H1 (cell line): ENCODE results near the gene PSAP.

Experiments used
- BRCA1 ChIP-seq: IDR thresholded peaks from 2 replicates; pipeline ENCODE4 v1.6.1; 2012; ENCODE audit warnings: low read depth, low read length, improper control_type of control experiment
- CTCF ChIP-seq, 3 experiments: IDR thresholded peaks; 1 replicate in 2 of 3; 2 replicates in 1 of 3; pipeline versions ENCODE4 v1.5.1 to v1.6.1; 2011; ENCODE audit warnings: low read length in 3 of 3, mild to moderate bottlenecking in 3 of 3, inconsistent platforms in 2 of 3, low read depth in 1 of 3, moderate library complexity in 1 of 3; ENCODE audit not compliant: insufficient read depth in 1 of 3; ENCODE audit errors: control extremely low read depth in 1 of 3

GRCh38 chr10:71770255-71770654, 80.8 kb downstream of the PSAP start:
- TF ChIP-seq CTCF (IDR thresholded peaks at IDR 0.05; ENCODE audit: control extremely low read depth in 1 of 3, insufficient read depth in 1 of 3, low read depth in 1 of 3, low read length in 3 of 3) (no peak), BRCA1 (no peak)
